GM19023 (cell line): ENCODE data around the gene SIK3.
"Not testable (repeated sequence)": the region's sequence is repeated elsewhere in the genome, so short reads cannot be mapped to it uniquely, and the experiment has no call there.

Experiments used
- ATAC-seq: cut with Tn5 transposase; IDR thresholded peaks from one replicate; pipeline ENCODE4 v1.9.1; 2021; ENCODE audit warnings: mild to moderate bottlenecking, moderate library complexity; ENCODE audit not compliant: unreplicated experiment

Gene SIK3

GRCh38 chr11:116808262-116809175 is 289.7 kb downstream of the SIK3 start:
- ATAC-seq = no peak

- ATAC-seq = no peak
Measured at GRCh38 chr11:116807601-116808261, 290.5 kb downstream of the SIK3 start.

- no peak for ATAC-seq
Measured at GRCh38 chr11:116804001-116804400, 294.2 kb downstream of the SIK3 start.

- ATAC-seq = not testable (repeated sequence)
Measured at GRCh38 chr11:116801662-116802061, 296.6 kb downstream of the SIK3 start.

DNA sequence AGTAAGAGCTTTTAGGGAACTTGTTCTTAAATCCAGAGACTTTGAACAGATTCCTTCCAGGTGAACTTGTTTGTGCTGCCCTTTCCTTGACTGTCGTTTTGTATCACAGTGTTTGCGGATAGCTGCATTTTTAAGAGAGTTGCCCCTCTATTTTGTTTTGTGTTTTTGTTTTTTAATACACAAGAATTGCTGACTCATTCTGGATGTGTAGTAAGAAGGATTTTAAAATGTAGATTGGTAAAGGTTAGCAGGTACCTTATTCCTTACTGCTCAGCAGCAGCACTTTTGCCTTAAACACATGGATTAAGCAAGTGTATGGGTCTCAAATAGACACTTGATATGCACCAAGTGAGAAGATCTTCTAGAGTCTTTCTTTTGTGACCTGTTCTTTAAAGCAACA is 297.6 kb downstream of the SIK3 start:
- no peak for ATAC-seq

DNA sequence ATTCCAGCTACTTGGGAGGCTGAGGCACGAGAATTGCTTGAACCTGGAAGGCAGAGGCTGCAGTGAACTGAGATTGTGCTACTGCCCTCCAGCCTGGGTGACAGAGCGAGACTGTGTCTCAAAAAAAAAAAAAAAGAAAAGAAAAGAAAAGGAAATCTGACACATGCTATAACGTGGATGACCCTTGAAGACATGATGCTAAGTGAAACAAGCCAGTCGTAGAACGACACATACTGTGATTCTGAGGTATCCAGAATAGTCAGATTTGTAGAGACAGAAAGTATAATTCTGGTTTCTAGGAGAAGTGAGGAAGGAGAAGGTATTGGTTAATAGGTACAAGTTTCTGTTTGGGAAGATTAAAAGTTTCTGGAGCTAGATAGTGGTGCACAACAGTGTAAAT is 299.9 kb downstream of the SIK3 start:
- no peak for ATAC-seq

DNA sequence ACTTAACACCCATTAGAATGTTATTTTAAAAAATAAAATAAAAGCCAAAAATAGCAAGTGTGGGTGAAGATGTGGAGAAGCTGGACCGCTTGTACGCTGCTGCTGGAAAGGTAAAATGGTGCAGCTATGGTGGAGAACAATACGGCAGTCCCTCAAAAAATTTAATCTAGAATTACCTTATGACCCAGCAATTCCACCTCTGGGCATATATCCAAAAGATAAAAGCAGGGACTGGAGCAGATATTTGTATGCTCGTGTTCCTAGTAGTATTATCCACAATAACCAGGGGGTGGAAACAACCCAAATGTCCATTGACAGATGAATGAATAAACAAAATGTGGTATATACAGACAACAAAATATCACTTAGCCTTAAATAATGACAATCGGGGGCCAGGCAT is 300.4 kb downstream of the SIK3 start:
- ATAC-seq = no peak

GRCh38 chr11:116796548-116796947 is 301.7 kb downstream of the SIK3 start:
- no peak for ATAC-seq

- ATAC-seq = no peak
Measured at GRCh38 chr11:116794851-116795250, 303.4 kb downstream of the SIK3 start.

DNA sequence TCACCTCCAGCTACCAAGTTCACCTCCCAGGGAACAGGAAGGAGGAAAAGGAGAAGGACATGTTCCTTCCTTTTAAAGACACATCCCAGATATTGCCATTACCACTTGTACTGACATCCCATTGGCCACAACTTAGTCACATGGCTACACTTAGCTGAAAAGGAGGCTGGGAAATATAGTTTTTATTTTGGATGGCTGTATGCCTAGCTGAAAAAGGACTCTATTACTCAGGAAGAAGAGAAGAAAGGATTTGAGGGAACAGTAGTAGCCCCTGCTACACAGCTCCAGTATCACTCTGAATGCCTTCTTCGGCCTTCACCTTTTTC is 304.5 kb downstream of the SIK3 start:
- no peak for ATAC-seq
